ENCODE measurements around the gene TARBP1. TPM values are rescaled to one million over a fixed set of nuclear protein-coding genes. Genes with fewer than 3 reads are reported as not detected.

The TARBP1 gene
- total RNA-seq, 2 experiments from 2014 or later, result 40.2 to 41.6 TPM

GRCh38 chr1:234355782-234356510, 123.0 kb downstream of the TARBP1 start:
- Mint-ChIP-seq H3K27ac (peak overlapping the region; percentile 82), H3K27me3 (ENCODE audit: low read depth) (peaks cover 1% of the 10 kb centered on the region), H3K36me3 (ENCODE audit: low read depth) (no peaks in the 10 kb centered on the region), H3K4me3 (peak overlapping the region; percentile 74), H3K4me1 (ENCODE audit: low read depth) (peaks cover 7% of the 10 kb centered on the region), H3K9me3 (no peaks in the 10 kb centered on the region)
- no peak for DNase-seq
- intact Hi-C loops (cut with micrococcal nuclease), result loop anchor here (1.0 kb wide), 1 partner anchor 17 kb away; the partner anchor contains the start of gene COA6
- CTCF ChIA-PET, result interaction anchor here (1.8 kb wide), 1 partner anchor 46 kb away, joined by 8 read pairs; no protein-coding TSS in a partner anchor

DNA sequence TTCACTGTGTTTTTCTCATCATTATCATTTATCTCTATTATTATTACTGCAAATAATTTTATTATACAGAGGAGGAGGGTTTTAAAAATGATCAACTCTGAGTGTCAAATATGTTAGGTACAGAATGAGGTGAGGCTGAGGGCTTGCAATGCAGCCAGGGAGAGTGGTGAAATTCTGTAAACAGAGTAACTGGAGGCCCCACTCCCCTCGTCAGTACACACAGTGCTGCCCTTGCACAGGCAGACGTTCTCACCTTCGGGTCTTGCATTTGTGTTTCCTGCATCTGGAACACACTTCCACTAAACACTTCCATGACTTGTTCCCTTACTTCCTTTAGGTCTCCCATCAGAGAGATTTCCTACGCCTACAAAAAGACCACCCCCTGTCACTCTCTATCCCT, 130.0 kb downstream of the TARBP1 start:
- H3K36me3 Mint-ChIP-seq (ENCODE audit: low read depth), result no peaks in the 10 kb centered on the region
- DNase-seq, result no peak
- CTCF ChIA-PET, result interaction anchor here (1.5 kb wide), 1 partner anchor 21 kb away, joined by 6 read pairs; no protein-coding TSS in a partner anchor
- H3K9me3 Mint-ChIP-seq, result no peaks in the 10 kb centered on the region
- H3K27me3 Mint-ChIP-seq (ENCODE audit: low read depth), result peaks cover 1% of the 10 kb centered on the region
- intact Hi-C loops (cut with micrococcal nuclease), result no loop called here
- H3K27ac Mint-ChIP-seq, result no peak overlapping the region
- no peak overlapping the region for H3K4me3 Mint-ChIP-seq
- H3K4me1 Mint-ChIP-seq (ENCODE audit: low read depth), result no peaks in the 10 kb centered on the region

GRCh38 chr1:234345237-234345636, 133.7 kb downstream of the TARBP1 start:
- DNase-seq, result no peak
- intact Hi-C loops (cut with micrococcal nuclease), result no loop called here
- Mint-ChIP-seq H3K27me3 (ENCODE audit: low read depth) (no peaks in the 10 kb centered on the region), H3K27ac (no peak overlapping the region), H3K4me3 (no peak overlapping the region), H3K9me3 (no peaks in the 10 kb centered on the region), H3K36me3 (ENCODE audit: low read depth) (no peaks in the 10 kb centered on the region), H3K4me1 (ENCODE audit: low read depth) (no peaks in the 10 kb centered on the region)
- CTCF ChIA-PET, result interaction anchor here (1.4 kb wide), 1 partner anchor 19 kb away, joined by 6 read pairs; no protein-coding TSS in a partner anchor

GRCh38 chr1:234342774-234343173, 136.2 kb downstream of the TARBP1 start:
- intact Hi-C loops (cut with micrococcal nuclease), result no loop called here
- no peaks in the 10 kb centered on the region for H3K36me3 Mint-ChIP-seq (ENCODE audit: low read depth)
- no peak overlapping the region for H3K4me3 Mint-ChIP-seq
- H3K27ac Mint-ChIP-seq, result no peak overlapping the region
- H3K27me3 Mint-ChIP-seq (ENCODE audit: low read depth), result no peaks in the 10 kb centered on the region
- no peak for DNase-seq
- no peaks in the 10 kb centered on the region for H3K9me3 Mint-ChIP-seq
- no peaks in the 10 kb centered on the region for H3K4me1 Mint-ChIP-seq (ENCODE audit: low read depth)
- CTCF ChIA-PET, result interaction anchor here (1.5 kb wide), 1 partner anchor 10 kb away, joined by 4 read pairs; no protein-coding TSS in a partner anchor

Other genes starting within 250 kb of the TARBP1 start
- 10 to 100 TPM; 45.8 to 50.2 TPM for gene COA6, start 105.7 kb downstream of the TARBP1 start, total RNA-seq
- 100 to 1,000 TPM in 1 of 2 experiments, 10 to 100 TPM in 1; 99.6 to 107 TPM for gene IRF2BP2, start 131.0 kb upstream of the TARBP1 start, total RNA-seq

Measured in activated naive CD4-positive, alpha-beta T cell treated with anti-CD3 and anti-CD28 coated beads for 36 hours (primary cell).